ENCODE results near the gene BNIP1.

DNA sequence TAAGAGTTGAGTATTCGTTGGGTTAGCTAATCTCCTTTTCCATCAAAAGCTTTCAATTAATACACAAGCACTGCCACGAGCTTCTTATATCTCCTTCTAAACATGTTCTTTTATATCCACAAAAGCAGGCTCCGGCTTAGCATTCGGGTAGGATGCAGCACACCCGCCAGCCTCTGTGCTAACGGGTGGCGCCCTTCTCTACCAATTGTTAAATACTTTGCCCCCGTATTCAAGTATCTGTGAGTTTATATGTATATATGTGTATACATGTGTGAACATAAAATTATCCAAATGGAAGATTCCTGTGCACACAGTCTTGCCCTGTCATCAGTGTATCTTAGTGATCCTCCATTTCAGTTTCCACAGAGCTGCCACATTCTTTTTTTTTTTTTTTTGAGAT, 27.8 kb downstream of the BNIP1 start:
- TF ChIP-seq, protein P1, sequence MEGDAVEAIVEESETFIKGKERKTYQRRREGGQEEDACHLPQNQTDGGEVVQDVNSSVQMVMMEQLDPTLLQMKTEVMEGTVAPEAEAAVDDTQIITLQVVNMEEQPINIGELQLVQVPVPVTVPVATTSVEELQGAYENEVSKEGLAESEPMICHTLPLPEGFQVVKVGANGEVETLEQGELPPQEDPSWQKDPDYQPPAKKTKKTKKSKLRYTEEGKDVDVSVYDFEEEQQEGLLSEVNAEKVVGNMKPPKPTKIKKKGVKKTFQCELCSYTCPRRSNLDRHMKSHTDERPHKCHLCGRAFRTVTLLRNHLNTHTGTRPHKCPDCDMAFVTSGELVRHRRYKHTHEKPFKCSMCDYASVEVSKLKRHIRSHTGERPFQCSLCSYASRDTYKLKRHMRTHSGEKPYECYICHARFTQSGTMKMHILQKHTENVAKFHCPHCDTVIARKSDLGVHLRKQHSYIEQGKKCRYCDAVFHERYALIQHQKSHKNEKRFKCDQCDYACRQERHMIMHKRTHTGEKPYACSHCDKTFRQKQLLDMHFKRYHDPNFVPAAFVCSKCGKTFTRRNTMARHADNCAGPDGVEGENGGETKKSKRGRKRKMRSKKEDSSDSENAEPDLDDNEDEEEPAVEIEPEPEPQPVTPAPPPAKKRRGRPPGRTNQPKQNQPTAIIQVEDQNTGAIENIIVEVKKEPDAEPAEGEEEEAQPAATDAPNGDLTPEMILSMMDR (IDR thresholded peaks at IDR 0.05), result no peak
- no peak for TF ChIP-seq SIN3A (IDR thresholded peaks at IDR 0.05; ENCODE audit: borderline replicate concordance, insufficient read depth, low read depth, low read length)
- no peak for TF ChIP-seq POLR2AphosphoS5 (IDR thresholded peaks at IDR 0.05; ENCODE audit: low read depth, low read length)

Measured in Panc1 (cell line).